ENCODE measurements around the gene COL8A1. TPM values are rescaled to one million over a fixed set of nuclear protein-coding genes. Genes with fewer than 3 reads are reported as not detected.

Gene COL8A1
- total and polyA plus RNA-seq, 3 donors from 2014 or later = 1.1 to 11.5 (median 1.3) TPM

DNA sequence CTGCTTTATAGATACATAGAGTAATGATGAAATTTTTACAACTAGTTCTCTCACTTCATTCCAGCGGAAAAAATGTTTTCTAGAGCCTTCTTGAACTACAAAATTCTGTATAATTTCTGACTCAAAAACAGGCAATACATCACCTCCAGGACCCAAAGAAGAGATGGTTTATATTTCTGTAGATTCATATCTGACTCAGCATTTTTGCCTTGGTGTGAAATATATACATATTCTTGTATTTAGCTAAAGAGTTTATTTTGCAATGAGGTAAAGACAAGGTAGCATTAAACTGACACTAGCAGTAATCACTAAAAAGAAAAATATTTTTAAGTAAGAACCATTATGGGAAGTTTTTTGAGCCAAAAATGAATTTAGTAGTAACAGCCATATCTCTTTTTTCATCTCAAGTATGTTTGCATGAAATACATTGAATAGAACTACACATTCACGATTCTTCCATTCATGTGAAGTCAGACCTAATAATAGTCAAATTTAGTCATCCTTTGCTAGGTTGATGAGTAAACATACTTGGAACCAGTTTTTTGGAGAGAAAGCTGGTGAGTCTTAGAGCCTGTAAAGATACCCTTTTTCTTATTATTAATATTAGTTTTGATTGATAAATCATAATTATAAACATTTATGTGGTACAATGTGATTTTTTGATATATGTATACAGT, 31.6 kb downstream of the COL8A1 start:
- H3K4me3 ChIP-seq = no peak overlapping the region
- TF ChIP-seq, protein P1, sequence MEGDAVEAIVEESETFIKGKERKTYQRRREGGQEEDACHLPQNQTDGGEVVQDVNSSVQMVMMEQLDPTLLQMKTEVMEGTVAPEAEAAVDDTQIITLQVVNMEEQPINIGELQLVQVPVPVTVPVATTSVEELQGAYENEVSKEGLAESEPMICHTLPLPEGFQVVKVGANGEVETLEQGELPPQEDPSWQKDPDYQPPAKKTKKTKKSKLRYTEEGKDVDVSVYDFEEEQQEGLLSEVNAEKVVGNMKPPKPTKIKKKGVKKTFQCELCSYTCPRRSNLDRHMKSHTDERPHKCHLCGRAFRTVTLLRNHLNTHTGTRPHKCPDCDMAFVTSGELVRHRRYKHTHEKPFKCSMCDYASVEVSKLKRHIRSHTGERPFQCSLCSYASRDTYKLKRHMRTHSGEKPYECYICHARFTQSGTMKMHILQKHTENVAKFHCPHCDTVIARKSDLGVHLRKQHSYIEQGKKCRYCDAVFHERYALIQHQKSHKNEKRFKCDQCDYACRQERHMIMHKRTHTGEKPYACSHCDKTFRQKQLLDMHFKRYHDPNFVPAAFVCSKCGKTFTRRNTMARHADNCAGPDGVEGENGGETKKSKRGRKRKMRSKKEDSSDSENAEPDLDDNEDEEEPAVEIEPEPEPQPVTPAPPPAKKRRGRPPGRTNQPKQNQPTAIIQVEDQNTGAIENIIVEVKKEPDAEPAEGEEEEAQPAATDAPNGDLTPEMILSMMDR (IDR thresholded peaks at IDR 0.05) = no peak
- no peak for TF ChIP-seq POLR2A (IDR thresholded peaks at IDR 0.05)
- intact Hi-C loops (cut with DNase I; ENCODE audit: low total_unique reads) = no loop called here
- H3K4me1 ChIP-seq = no peaks in the 10 kb centered on the region
- H3K27ac ChIP-seq = no peak overlapping the region
- WGBS, 2 donors = 80 to 89% methylated on average over 2 of the region's 2 CpGs
- H3K9me3 ChIP-seq = no peaks in the 10 kb centered on the region
- H3K36me3 ChIP-seq (ENCODE audit: low read depth, missing control alignments) = no peaks in the 10 kb centered on the region
- no peak for DNase-seq
- H3K27me3 ChIP-seq = no peaks in the 10 kb centered on the region

DNA sequence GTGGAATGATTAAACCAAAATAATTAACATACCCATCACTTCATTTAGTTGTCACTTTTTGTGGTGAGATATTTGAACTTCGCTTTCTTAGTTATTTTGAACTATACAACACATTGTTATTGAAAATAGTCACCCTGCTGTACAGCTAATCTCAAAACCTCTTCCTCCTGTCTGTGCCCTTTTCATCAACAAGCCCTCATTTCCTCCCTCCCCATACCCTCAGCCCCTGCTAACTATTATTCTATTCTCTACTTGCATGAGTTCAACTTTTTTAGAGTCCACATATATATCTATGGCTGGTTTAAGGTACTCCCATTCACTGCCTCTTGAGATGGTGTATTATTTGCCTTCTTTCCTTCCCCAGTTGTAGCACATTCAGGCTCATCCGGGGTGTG, 32.2 kb downstream of the COL8A1 start:
- Histone ChIP-seq H3K4me1 (no peaks in the 10 kb centered on the region), H3K36me3 (ENCODE audit: low read depth, missing control alignments) (no peaks in the 10 kb centered on the region), H3K4me3 (no peak overlapping the region), H3K9me3 (no peaks in the 10 kb centered on the region), H3K27me3 (no peaks in the 10 kb centered on the region), H3K27ac (no peak overlapping the region)
- WGBS, 2 donors = 91 to 92% methylated on average over 2 of the region's 2 CpGs
- DNase-seq = no peak
- intact Hi-C loops (cut with DNase I; ENCODE audit: low total_unique reads) = no loop called here
- TF ChIP-seq, protein P1 (IDR thresholded peaks at IDR 0.05) = no peak
- TF ChIP-seq POLR2A (IDR thresholded peaks at IDR 0.05) = no peak

DNA sequence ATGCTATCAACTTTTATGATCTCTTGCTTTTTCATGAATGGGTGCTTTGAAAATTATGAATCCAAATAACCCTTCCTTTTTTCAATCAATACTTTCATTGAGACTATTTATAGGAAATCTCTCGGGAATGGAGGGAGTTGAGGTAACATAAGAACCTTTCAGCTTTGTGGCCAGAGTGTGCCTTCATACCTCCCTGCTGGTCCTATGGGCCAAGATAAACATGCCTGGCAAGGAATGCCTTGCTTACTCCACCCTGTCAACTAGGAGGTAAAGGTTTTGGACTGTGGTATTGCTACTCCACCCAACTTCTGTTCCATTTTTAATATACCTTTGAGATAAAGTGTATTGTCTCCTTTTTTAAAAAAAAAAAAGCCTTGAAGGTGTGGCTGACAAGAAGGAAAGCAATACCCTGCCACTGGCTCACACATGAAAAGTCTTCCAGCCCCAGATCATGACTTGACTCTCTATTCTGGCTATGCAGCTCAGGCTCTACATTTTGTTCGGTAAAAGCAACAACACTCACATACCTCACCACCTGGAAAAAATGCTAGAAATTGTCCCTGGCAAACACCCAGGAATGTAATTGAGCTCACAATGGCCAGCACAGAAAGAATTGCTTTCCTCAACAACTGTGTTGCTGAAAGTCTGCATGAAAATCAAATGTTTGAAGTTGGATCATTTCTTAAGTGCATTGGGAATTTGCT, 35.8 kb downstream of the COL8A1 start:
- no peak overlapping the region for H3K4me3 ChIP-seq
- no peaks in the 10 kb centered on the region for H3K36me3 ChIP-seq (ENCODE audit: low read depth, missing control alignments)
- intact Hi-C loops (cut with DNase I; ENCODE audit: low total_unique reads) = no loop called here
- no peaks in the 10 kb centered on the region for H3K4me1 ChIP-seq
- H3K27me3 ChIP-seq = no peaks in the 10 kb centered on the region
- WGBS, 2 donors = 68 to 74% methylated on average over 2 of the region's 2 CpGs
- DNase-seq = no peak
- no peaks in the 10 kb centered on the region for H3K9me3 ChIP-seq
- no peak overlapping the region for H3K27ac ChIP-seq
- TF ChIP-seq POLR2A (IDR thresholded peaks at IDR 0.05) = no peak
- TF ChIP-seq, protein P1 (IDR thresholded peaks at IDR 0.05) = no peak

DNA sequence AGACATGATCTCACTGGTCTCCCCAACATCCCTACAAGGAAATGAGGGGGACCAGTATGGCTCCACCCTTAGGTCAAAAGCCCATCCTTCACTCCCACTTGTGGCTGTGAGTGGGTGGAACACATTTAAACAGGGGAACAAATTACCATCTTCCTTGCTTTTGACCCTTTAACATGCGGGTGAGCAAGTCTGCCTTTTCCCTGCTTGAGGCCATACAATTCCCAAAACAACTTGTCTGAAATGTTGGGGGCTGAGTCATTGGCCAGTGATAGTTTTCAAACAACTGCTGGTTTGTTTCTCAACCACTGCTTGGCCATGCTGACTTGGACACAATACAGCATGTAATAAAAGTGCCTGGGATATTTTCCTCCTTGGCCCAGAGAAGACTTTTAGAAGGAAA, 39.6 kb downstream of the COL8A1 start:
- H3K27ac ChIP-seq = no peak overlapping the region
- no peaks in the 10 kb centered on the region for H3K36me3 ChIP-seq (ENCODE audit: low read depth, missing control alignments)
- intact Hi-C loops (cut with DNase I; ENCODE audit: low total_unique reads) = no loop called here
- H3K4me3 ChIP-seq = no peak overlapping the region
- H3K27me3 ChIP-seq = no peaks in the 10 kb centered on the region
- TF ChIP-seq, protein P1 (IDR thresholded peaks at IDR 0.05) = no peak
- no peak for TF ChIP-seq POLR2A (IDR thresholded peaks at IDR 0.05)
- DNase-seq = no peak
- H3K9me3 ChIP-seq = no peaks in the 10 kb centered on the region
- 85 to 93% methylated on average over 1 of the region's 1 CpG for WGBS, 2 donors
- no peaks in the 10 kb centered on the region for H3K4me1 ChIP-seq

Measured in testis (tissue), 3 donors.